Stimulated activated CD8-positive, alpha-beta memory T cell treated with anti-CD3 and anti-CD28 coated beads, Interleukin-7, amount 100 ng/mL, for 24 hours (primary cell): ENCODE measurements around the gene MAGEH1.

ENCODE experiments used
- DNase-seq: peaks from one replicate; pipeline ENCODE4 v3.0.0-alpha.2; 2020; ENCODE audit warnings: low read depth

The MAGEH1 gene

DNA sequence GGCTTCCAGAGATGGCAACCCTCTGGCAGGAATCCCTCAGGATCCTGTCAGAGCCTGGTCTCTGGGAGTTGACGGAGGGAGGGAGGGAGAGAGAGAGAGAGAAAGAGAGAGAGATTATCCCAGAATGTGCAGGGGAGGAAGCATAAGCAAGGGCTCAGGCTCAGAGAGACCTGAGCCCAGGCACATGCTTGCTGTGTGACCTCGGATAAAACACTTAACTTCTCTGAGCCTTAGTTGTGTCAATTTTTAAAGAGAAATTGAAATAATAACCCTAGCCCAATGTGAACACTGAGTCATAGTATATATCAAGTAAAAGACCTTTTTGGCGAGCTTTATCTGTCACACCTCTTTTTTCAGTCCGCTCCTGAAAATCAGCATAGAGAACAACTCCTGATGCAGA is 38.2 kb downstream of the MAGEH1 start:
- DNase-seq: no peak

DNA sequence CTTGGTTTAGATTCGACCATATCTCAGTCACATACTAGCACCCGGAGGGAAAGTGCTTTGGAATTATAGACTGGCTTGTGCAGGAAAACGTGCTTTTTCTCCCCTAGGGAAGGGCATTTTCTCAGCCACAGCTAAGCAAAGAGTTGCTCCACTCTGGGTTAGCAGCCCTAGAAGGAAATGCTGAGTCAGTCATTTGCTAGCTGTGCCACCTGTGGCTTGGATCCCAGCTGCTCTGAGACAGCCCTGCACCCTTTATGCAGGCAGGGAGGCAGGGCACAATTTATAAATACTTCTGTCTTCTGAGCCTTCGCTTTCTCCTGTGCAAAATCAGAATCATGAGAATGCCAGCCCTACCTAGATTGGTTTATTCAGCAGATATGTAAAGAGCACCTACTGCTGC is 39.0 kb downstream of the MAGEH1 start:
- no peak for DNase-seq
